Ovary (tissue), 9 donors: ENCODE results near the gene ANKRD23. TPM values are rescaled to one million over a fixed set of nuclear protein-coding genes. Genes with fewer than 3 reads are reported as not detected.

Source experiments
- DNase-seq, 5 donors: peaks; one replicate each; pipeline ENCODE4 v3.0.0-alpha.2; 2019 to 2020
- H3K27ac ChIP-seq, 2 donors: fragments of 200-600 bp; one replicate each; pipeline versions ENCODE4 v1.5.1 to v1.8.0; 2019 to 2022
- H3K27me3 ChIP-seq: fragments of 200-600 bp; one replicate; pipeline ENCODE4 v1.8.0; 2022
- H3K36me3 ChIP-seq: fragments of 200-600 bp; sonication (generic); one replicate; pipeline ENCODE4 v1.5.1; 2019
- H3K4me1 ChIP-seq: one replicate; pipeline ENCODE4 v1.8.1; 2013; ENCODE audit warnings: mild to moderate bottlenecking, moderate library complexity; ENCODE audit not compliant: insufficient read depth
- H3K4me3 ChIP-seq: fragments of 200-600 bp; sonication (generic); one replicate; pipeline ENCODE4 v1.5.1; 2017
- H3K9me3 ChIP-seq, 2 donors: fragments of 200-600 bp in 1 of 2; sonication (generic) in 1 of 2; one replicate each; pipeline versions ENCODE4 v1.5.1 to v1.8.1; 2013 to 2019; ENCODE audit warnings: mild to moderate bottlenecking in 1 of 2, moderate library complexity in 1 of 2
- EP300 ChIP-seq: sonication (generic); formaldehyde crosslinking; IDR thresholded peaks from one replicate; pipeline ENCODE4 v1.6.1; 2017; ENCODE audit warnings: antibody characterized with exemption
- POLR2A ChIP-seq: fragments of 450-650 bp; IDR thresholded peaks from one replicate; pipeline ENCODE4 v1.6.1; 2017; ENCODE audit warnings: antibody characterized with exemption, mild to moderate bottlenecking, moderate library complexity
- WGBS, 3 donors: extraction: QIAGEN DNeasy Blood & Tissue Kit in 1 of 3; methylation state at CpG; one replicate each; pipeline versions ENCODE4 v1.1.5 to v1.1.7; 2013 to 2017; 5-methylcytosine and 5-hydroxymethylcytosine counted together
- intact Hi-C, 4 donors: fragments of 100-400 bp; cut with DNase I; formaldehyde crosslinking; loops; one replicate each; pipeline versions ENCODE4 v1.11.0 to v1.15.1; 2022 to 2023
- polyA plus RNA-seq, 2 donors: library from polyadenylated mRNA; stranded (reverse); fragments of 200-250 nt in 1 of 2; fragments of 350-450 nt in 1 of 2; fragmentation: Illumina TruSeq in 1 of 2; extraction: RNeasy Lipid Tissue Mini Kit (QIAGEN cat#74804) in 1 of 2; gene quantifications; one replicate each; pipeline ENCODE4 v1.2.3, GENCODE V29; 2013 to 2014
- total RNA-seq, 7 donors: library from RNA; depleted of rRNA in 2 of 7; stranded (reverse); fragments of >200 nt in 2 of 7; fragmentation: NEBNext Ultra II Directional in 3 of 7; extraction: Animal tissue kit (Norgen Biotek cat#: 25700) in 3 of 7; gene quantifications; one replicate each; pipeline versions ENCODE4 v1.1.0 to v1.2.4, GENCODE V29; 2016 to 2023
- TF ChIP-seq, protein P1 (sequence below), 3 donors: fragments of 450-650 bp in 2 of 3; fragments of 200-600 bp in 1 of 3; IDR thresholded peaks; one replicate each; pipeline versions ENCODE4 v1.5.1 to v1.8.0; 2016 to 2022; ENCODE audit warnings: antibody characterized with exemption in 3 of 3, mild to moderate bottlenecking in 1 of 3
- donor health status: DM: no; HTN: no; CAD: no; lungs with moderate emphysema.
- donor health status: DM: no; HTN: no; CAD: no.
- donor health status: Bipolar disorder and iron deficiency.
- donor health status: DM: yes; HTN: yes; CAD: no.
- donor health status: DM: no; HTN: no; CAD: no.
- donor health status: DM: yes; HTN: yes; CAD: no.

Gene ANKRD23
- total and polyA plus RNA-seq, 9 donors = 1.4 to 14.1 (median 8.4) TPM

- TF ChIP-seq, protein P1, sequence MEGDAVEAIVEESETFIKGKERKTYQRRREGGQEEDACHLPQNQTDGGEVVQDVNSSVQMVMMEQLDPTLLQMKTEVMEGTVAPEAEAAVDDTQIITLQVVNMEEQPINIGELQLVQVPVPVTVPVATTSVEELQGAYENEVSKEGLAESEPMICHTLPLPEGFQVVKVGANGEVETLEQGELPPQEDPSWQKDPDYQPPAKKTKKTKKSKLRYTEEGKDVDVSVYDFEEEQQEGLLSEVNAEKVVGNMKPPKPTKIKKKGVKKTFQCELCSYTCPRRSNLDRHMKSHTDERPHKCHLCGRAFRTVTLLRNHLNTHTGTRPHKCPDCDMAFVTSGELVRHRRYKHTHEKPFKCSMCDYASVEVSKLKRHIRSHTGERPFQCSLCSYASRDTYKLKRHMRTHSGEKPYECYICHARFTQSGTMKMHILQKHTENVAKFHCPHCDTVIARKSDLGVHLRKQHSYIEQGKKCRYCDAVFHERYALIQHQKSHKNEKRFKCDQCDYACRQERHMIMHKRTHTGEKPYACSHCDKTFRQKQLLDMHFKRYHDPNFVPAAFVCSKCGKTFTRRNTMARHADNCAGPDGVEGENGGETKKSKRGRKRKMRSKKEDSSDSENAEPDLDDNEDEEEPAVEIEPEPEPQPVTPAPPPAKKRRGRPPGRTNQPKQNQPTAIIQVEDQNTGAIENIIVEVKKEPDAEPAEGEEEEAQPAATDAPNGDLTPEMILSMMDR (IDR thresholded peaks at IDR 0.05) = no peak
- TF ChIP-seq POLR2A (peak; percentile 55), EP300 (no peak)
- Histone ChIP-seq H3K36me3 (no peaks in the 10 kb centered on the region), H3K27me3 (no peaks in the 10 kb centered on the region), H3K9me3 (no peaks in the 10 kb centered on the region), H3K4me3 (peak within 1 kb of the TSS; percentile 91), H3K27ac (peak within 1 kb of the TSS; percentile 96 to 98), H3K4me1 (peaks cover 13% of the 10 kb centered on the region)
- 1 to 6% (median 2%) methylated on average over 43 to 93 of the region's 93 CpGs for WGBS, 3 donors
- intact Hi-C loops = loop anchor here in 2 of 4 donors (2.0 to 5.0 kb wide), 2 partner anchors 37 to 82 kb away; no protein-coding TSS in a partner anchor
- peak; percentile 73 to 83 (median 77) for DNase-seq
Observed at GRCh38 chr2:96869822-96870625, 26.2 kb upstream of the ANKRD23 start, which contains the start of gene SEMA4C. SEMA4C (minus strand) TSS chr2:96870080; CDS start chr2:96867886, 2,194 bp downstream.

DNA sequence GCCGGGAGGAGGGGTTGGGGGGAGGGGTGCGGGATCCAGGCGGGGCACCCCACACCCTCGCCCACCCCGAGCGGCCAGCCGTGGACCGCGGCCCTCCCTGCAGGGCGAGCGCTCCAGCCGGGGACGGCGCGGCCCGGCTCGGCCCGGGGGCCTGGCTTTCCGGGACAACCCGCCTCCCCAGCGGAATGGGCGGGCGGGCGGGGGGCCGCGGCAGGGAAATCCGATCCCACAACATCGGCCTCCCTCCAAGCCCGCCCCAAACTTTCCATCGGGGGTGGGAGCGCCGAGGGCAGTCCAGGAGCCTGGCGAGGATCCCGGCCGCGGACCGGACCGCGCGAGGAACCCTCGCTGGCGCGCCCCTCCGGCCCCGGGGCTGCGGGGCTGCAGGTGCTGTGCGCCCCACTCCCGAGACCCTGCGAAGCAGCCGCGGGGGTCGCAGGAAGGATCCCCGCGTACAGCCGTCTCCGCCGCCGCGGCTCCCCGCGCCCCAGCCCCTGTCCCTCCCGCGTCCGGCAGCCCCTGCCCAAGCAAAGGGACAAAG, 25.5 kb upstream of the ANKRD23 start:
- DNase-seq = peak; percentile 88 to 93 (median 92)
- Histone ChIP-seq H3K27me3 (no peaks in the 10 kb centered on the region), H3K4me3 (peak overlapping the region; percentile 91), H3K27ac (peak overlapping the region; percentile 96 to 98), H3K4me1 (peaks cover 13% of the 10 kb centered on the region), H3K36me3 (no peaks in the 10 kb centered on the region), H3K9me3 (no peaks in the 10 kb centered on the region)
- TF ChIP-seq POLR2A (peak; percentile 48), EP300 (no peak)
- TF ChIP-seq, protein P1 (IDR thresholded peaks at IDR 0.05) = no peak
- WGBS, 3 donors = 1 to 3% (median 2%) methylated on average over 14 to 64 of the region's 64 CpGs
- intact Hi-C loops = loop anchor here in 2 of 4 donors (2.0 to 5.0 kb wide), 2 partner anchors 37 to 83 kb away; no protein-coding TSS in a partner anchor

DNA sequence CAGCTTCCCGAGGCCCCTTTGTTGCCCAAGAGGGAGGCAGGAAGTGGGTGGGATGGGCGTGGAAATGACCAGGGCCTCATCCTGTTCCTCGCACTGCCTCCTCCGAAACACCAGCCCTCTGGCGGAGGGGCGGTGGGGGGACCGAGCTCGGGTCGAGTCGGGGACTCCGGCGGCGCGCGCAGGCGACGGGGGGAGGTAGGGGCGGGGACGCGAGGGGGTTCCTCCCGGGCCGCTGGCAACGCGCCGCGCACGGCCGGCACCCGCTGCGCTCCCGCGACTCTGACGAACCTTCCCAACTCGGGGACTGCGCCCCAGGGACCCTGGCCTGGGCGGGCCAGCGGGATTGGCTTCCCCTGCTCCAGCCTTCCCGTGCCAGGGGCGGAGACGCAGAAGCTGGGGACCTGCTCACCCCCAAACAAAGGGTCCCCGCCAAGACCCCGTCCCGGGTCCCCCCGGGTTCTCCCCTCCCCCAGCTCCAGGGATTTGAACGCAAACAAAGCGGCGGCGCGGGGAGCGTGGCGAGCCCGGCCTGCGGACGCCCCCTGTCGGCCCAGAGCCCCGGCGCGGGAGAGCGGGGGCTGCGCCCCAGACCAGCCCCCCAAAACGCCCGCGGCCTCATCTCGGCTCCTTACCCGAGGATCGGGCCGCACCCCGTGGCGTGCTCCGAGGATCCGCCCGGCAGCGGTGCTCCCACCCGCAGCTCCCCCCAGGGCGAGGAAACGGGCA, 24.9 kb upstream of the ANKRD23 start:
- peak overlapping the region; percentile 91 for H3K4me3 ChIP-seq
- DNase-seq = peak; percentile 88 to 92 (median 90)
- no peaks in the 10 kb centered on the region for H3K27me3 ChIP-seq
- H3K27ac ChIP-seq = peak overlapping the region; percentile 96 to 98
- intact Hi-C loops = loop anchor here in 2 of 4 donors (2.0 to 5.0 kb wide), 2 partner anchors 38 to 84 kb away; no protein-coding TSS in a partner anchor
- no peaks in the 10 kb centered on the region for H3K36me3 ChIP-seq
- TF ChIP-seq, protein P1 (IDR thresholded peaks at IDR 0.05) = peak; percentile 38 to 76 (median 66)
- TF ChIP-seq POLR2A = peak; percentile 17
- no peak for TF ChIP-seq EP300
- WGBS, 3 donors = 0% methylated on average over 34 to 76 of the region's 76 CpGs
- no peaks in the 10 kb centered on the region for H3K9me3 ChIP-seq
- H3K4me1 ChIP-seq = peaks cover 10% of the 10 kb centered on the region
